GM12864 (cell line): ENCODE data around the gene EZR.
"Not testable (repeated sequence)": the region's sequence is repeated elsewhere in the genome, so short reads cannot be mapped to it uniquely, and the experiment has no call there.

Source experiments
- DNase-seq: peaks from one replicate; pipeline ENCODE4 v3.0.0-alpha.2; 2011; ENCODE audit warnings: low read depth
- H3K4me3 ChIP-seq: 2 replicates; pipeline ENCODE4 v1.5.1; 2011; ENCODE audit warnings: mild to moderate bottlenecking, low read depth, low read length, control low read depth
- TF ChIP-seq, protein P1 (sequence below): IDR thresholded peaks from 2 replicates; pipeline ENCODE4 v1.5.1; 2011; ENCODE audit warnings: low read depth, mild to moderate bottlenecking, moderate library complexity, low read length, control low read depth, inconsistent platforms; ENCODE audit errors: missing control alignments

The EZR gene

DNA sequence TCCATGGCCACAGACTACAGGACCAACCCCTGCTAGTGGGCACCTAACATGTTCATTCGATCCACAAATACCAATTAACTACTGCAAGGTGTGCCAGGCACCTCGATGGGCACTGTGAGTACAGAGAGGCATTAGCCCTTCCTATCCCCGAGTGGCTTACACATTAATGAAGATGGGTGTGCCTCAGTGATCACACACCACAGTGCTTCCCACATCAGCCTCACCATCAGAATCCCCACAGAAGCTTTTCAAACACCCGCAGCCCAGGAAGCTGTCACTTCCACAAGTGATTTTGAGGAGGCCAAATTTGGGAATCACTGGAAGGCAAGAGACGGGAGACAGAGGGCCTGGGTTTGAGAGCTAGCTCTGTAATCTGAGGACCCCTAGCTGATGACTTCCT lies 23.7 kb downstream of the EZR start:
- H3K4me3 ChIP-seq = no peak overlapping the region
- no peak for DNase-seq
- TF ChIP-seq, protein P1, sequence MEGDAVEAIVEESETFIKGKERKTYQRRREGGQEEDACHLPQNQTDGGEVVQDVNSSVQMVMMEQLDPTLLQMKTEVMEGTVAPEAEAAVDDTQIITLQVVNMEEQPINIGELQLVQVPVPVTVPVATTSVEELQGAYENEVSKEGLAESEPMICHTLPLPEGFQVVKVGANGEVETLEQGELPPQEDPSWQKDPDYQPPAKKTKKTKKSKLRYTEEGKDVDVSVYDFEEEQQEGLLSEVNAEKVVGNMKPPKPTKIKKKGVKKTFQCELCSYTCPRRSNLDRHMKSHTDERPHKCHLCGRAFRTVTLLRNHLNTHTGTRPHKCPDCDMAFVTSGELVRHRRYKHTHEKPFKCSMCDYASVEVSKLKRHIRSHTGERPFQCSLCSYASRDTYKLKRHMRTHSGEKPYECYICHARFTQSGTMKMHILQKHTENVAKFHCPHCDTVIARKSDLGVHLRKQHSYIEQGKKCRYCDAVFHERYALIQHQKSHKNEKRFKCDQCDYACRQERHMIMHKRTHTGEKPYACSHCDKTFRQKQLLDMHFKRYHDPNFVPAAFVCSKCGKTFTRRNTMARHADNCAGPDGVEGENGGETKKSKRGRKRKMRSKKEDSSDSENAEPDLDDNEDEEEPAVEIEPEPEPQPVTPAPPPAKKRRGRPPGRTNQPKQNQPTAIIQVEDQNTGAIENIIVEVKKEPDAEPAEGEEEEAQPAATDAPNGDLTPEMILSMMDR = no peak

- TF ChIP-seq, protein P1 = peak; percentile 69
- H3K4me3 ChIP-seq = no peak overlapping the region
- DNase-seq = no peak
Measured at GRCh38 chr6:158793432-158793831, 25.7 kb downstream of the EZR start.

DNA sequence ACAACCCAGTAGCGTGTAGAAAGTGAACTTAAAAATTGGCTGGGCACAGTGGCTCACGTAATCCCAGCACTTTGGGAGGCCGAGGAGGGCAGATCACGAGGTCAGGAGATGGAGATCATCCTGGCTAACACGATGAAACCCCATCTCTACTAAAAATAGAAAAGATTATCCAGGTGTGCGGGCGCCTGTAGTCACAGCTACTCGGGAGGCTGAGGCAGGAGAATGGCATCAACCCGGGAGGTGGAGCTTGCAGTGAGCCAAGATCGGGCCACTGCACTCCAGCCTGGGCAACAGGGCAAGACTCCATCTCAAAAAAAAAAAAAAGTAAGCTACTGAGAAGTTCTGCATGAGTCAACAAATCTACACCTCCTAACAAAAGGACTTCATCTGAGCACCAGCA lies 26.7 kb downstream of the EZR start:
- not testable (repeated sequence) for H3K4me3 ChIP-seq, DNase-seq

- no peak overlapping the region for H3K4me3 ChIP-seq
- TF ChIP-seq, protein P1 = no peak
- no peak for DNase-seq
Measured at GRCh38 chr6:158791274-158791855, 27.8 kb downstream of the EZR start.

GRCh38 chr6:158789115-158789917 lies 29.9 kb downstream of the EZR start:
- TF ChIP-seq, protein P1 = no peak
- no peak overlapping the region for H3K4me3 ChIP-seq
- DNase-seq = no peak

DNA sequence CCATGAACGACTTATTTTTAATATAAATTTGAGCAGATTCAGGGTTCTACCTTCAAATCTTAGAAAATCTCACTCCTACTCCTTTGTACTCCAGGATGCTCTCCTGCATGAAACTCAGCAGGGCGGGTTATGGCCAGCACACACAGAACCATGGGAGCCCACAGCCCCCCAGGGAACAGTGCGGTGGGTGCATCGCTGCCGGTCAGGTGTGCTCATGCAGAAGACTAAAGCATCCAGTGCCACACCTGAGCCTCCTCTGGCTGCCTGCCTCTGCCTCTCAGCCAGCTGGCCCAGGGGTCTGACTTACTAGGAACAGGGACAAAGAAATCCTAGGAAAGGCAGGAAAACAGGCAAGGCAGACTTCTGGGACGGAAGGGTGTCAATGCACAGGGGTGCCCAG lies 31.8 kb downstream of the EZR start:
- no peak for DNase-seq
- TF ChIP-seq, protein P1 = no peak
- H3K4me3 ChIP-seq = no peak overlapping the region

DNA sequence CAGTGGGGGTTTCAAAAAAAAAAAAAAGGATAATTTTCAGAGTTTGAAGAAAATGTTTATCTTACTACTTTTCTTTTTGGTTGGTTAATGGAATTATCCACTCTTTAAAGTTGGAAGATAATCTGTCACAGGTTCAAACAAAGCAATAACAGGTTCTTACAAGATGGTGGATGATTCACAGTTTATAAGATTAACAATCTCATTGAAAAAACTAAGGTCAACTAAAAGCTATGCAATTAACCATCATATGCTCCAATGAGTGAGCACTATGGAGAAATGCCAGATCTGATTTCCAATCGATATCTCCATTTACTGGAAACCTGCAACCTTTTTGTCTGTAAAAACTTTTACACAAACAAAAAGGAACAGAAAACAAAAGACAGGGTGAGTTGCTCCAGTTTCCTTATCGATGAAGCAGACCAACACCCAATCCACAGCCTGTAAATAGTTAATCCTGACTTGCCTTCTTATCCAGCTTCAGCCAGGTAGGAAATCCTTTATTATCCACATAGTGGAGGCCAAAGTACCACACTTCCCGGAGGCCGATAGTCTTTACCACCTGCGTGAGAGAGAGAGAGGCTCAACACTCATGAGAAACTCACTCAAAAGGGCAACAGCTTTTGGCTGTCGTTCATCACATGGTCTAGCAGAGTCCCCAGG lies 32.4 kb downstream of the EZR start:
- no peak for DNase-seq
- no peak overlapping the region for H3K4me3 ChIP-seq
- TF ChIP-seq, protein P1 = no peak
